HepG2 (cell line): ENCODE data around the gene SHC3.

Experiments
- ATF3 ChIP-seq: sonication (generic); formaldehyde crosslinking; IDR thresholded peaks from 2 replicates; pipeline ENCODE4 v1.4.0; 2020; ENCODE audit warnings: missing genetic modification reagents
- PREB ChIP-seq: sonication (generic); formaldehyde crosslinking; IDR thresholded peaks from 2 replicates; pipeline ENCODE4 v1.4.0; 2020; ENCODE audit warnings: missing genetic modification reagents
- ZNF24 ChIP-seq: fragments of 450-650 bp; IDR thresholded peaks from 2 replicates; pipeline ENCODE4 v1.6.1; 2017; ENCODE audit warnings: antibody characterized with exemption, mild to moderate bottlenecking
- TF ChIP-seq, protein P1 (sequence below): sonication (generic); formaldehyde crosslinking; IDR thresholded peaks from one replicate; pipeline ENCODE4 v1.5.1; 2020; ENCODE audit warnings: mild to moderate bottlenecking, missing genetic modification reagents; ENCODE audit errors: not compliant biosample characterization

DNA sequence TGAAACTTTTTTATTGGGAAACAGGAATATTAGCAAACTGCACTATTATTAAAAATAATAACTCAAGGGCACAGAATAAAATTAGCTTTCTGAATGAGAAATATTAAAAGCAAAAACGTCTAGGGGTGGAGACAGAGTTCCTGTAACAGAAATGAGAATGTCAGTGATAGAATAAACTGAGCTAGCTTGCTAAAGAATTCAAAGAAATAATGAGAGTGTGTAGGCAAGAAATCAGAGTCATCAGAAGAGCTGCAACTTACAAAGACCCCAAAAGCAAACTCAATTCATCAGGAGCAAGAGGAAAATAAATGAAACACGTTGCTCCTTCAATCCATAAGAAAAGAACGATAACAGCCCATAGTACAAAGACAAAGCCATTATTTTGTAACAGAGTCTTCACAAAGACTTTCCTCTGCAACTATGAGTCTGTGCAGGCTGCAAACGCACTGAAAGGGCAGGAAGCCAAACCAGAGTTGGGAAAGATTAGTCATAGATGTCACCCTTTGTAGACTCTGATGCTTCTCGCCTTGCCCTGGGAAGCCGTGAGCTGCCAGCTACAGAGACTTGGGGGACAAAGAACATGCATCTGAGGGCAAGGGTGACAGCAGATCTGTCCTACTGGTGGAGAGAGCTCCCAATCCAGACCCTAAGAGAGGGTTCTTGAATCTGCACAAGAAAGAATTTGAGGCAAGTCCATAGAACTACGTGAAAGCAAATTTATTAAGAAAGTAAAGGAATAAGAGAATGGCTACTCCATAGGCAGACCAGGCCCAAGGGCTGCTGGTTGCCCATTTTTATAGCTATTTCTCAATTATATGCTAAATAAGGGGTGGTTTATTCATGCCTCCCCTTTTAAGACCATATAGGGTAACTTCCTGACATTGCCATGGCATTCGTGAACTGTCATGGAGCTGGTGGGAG is 40.8 kb downstream of the SHC3 start:
- TF ChIP-seq PREB (CRISPR knock-in tag), result no peak
- no peak for TF ChIP-seq ATF3 (CRISPR knock-in tag)
- TF ChIP-seq, protein P1, sequence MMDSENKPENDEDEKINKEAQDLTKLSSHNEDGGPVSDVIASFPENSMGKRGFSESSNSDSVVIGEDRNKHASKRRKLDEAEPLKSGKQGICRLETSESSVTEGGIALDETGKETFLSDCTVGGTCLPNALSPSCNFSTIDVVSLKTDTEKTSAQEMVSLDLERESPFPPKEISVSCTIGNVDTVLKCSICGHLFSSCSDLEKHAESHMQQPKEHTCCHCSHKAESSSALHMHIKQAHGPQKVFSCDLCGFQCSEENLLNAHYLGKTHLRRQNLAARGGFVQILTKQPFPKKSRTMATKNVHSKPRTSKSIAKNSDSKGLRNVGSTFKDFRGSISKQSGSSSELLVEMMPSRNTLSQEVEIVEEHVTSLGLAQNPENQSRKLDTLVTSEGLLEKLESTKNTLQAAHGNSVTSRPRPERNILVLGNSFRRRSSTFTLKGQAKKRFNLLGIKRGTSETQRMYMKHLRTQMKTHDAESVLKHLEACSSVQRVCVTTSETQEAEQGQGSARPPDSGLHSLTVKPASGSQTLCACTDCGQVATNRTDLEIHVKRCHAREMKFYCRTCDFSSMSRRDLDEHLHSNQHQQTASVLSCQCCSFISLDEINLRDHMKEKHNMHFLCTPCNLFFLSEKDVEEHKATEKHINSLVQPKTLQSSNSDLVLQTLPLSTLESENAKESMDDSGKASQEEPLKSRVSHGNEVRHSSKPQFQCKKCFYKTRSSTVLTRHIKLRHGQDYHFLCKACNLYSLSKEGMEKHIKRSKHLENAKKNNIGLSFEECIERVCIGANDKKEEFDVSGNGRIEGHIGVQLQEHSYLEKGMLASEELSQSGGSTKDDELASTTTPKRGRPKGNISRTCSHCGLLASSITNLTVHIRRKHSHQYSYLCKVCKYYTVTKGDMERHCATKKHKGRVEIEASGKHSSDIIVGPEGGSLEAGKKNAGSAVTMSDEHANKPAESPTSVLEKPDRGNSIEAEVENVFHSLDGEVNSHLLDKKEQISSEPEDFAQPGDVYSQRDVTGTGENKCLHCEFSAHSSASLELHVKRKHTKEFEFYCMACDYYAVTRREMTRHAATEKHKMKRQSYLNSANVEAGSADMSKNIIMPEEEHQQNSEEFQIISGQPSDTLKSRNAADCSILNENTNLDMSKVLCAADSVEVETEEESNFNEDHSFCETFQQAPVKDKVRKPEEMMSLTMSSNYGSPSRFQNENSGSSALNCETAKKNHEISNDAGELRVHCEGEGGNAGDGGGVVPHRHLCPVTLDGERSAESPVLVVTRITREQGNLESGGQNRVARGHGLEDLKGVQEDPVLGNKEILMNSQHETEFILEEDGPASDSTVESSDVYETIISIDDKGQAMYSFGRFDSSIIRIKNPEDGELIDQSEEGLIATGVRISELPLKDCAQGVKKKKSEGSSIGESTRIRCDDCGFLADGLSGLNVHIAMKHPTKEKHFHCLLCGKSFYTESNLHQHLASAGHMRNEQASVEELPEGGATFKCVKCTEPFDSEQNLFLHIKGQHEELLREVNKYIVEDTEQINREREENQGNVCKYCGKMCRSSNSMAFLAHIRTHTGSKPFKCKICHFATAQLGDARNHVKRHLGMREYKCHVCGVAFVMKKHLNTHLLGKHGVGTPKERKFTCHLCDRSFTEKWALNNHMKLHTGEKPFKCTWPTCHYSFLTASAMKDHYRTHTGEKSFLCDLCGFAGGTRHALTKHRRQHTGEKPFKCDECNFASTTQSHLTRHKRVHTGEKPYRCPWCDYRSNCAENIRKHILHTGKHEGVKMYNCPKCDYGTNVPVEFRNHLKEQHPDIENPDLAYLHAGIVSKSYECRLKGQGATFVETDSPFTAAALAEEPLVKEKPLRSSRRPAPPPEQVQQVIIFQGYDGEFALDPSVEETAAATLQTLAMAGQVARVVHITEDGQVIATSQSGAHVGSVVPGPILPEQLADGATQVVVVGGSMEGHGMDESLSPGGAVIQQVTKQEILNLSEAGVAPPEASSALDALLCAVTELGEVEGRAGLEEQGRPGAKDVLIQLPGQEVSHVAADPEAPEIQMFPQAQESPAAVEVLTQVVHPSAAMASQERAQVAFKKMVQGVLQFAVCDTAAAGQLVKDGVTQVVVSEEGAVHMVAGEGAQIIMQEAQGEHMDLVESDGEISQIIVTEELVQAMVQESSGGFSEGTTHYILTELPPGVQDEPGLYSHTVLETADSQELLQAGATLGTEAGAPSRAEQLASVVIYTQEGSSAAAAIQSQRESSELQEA (CRISPR knock-in tag), result no peak
- TF ChIP-seq ZNF24, result no peak
